HepG2 (cell line): ENCODE measurements around the gene ACSL4. TPM values are rescaled to one million over a fixed set of nuclear protein-coding genes. Genes with fewer than 3 reads are reported as not detected.
A peak's percentile ranks its signal among the peaks of the same experiment; 100 is the strongest.

Experiments
- ATAC-seq: fragments of 200-7000 bp; cut with Tn5 transposase; 3 replicates; pipeline ENCODE4 v1.9.1; 2020; ENCODE audit warnings: mild to moderate bottlenecking, moderate library complexity
- BruUV-seq: library from RNA; stranded (reverse); fragments of 400-500 nt; replicated peaks from 2 replicates; lab custom pipeline; 2021; lab: Mats Ljungman, UMichigan
- CTCF ChIA-PET: fragments of 300-600 bp; formaldehyde crosslinking; extraction: SDS; loops from one replicate; lab custom pipeline; 2021; ENCODE audit warnings: low total read pairs, inconsistent platforms, low intra/inter-chr PET ratio; lab: Yijun Ruan, JAX
- POLR2A ChIA-PET: fragments of 350-600 bp; sonication (Branson Sonifier 250); formaldehyde crosslinking; loops from one replicate; lab custom pipeline; 2020; ENCODE audit warnings: antibody characterized with exemption, inconsistent platforms; lab: Yijun Ruan, JAX
- DNase-seq: peaks from one replicate; pipeline ENCODE4 v3.0.0-alpha.2; 2015; ENCODE audit warnings: low spot score
- FAIRE-seq: peaks from 3 replicates; lab custom pipeline; 2011; peaks lifted over from hg19 to GRCh38; lab: Jason Lieb, UNC
- H2AFZ ChIP-seq: one replicate; pipeline ENCODE4 v1.6.1; 2011; ENCODE audit warnings: low read length, inconsistent platforms
- H3K27ac ChIP-seq: fragments of 300-600 bp; 3 replicates; pipeline ENCODE4 v1.8.0; 2011; ENCODE audit warnings: mixed run types, mild to moderate bottlenecking, mixed read lengths, low read length, inconsistent platforms; ENCODE audit not compliant: insufficient read depth; ENCODE audit errors: extremely low read length
- H3K27me3 ChIP-seq, 2 experiments: fragments of 200-600 bp in 1 of 2; 2 replicates in 1 of 2; 3 replicates in 1 of 2; pipeline versions ENCODE4 v1.6.0 to v1.8.0; 2011; ENCODE audit warnings: low read length in 2 of 2, mild to moderate bottlenecking in 2 of 2, moderate library complexity in 2 of 2, inconsistent platforms in 1 of 2; ENCODE audit not compliant: insufficient read depth in 2 of 2, control insufficient read depth in 1 of 2
- H3K36me3 ChIP-seq, 2 experiments: fragments of 200-600 bp in 1 of 2; replicated peaks in 1 of 2; 2 replicates in 1 of 2; 3 replicates in 1 of 2; pipeline versions ENCODE4 v1.5.1 to v1.8.0; 2011; ENCODE audit warnings: low read length in 2 of 2, inconsistent platforms in 1 of 2; ENCODE audit not compliant: insufficient read depth in 2 of 2, control insufficient read depth in 1 of 2
- H3K4me1 ChIP-seq: 2 replicates; pipeline ENCODE4 v1.5.1; 2012; ENCODE audit warnings: low read length, inconsistent platforms; ENCODE audit not compliant: insufficient read depth
- H3K4me2 ChIP-seq: 2 replicates; pipeline ENCODE4 v1.6.0; 2011; ENCODE audit warnings: low read depth, low read length, inconsistent platforms
- H3K4me3 ChIP-seq, 3 experiments: fragments of 200-600 bp in 1 of 3; sonication (generic), shearing (Covaris generic) in 1 of 3; replicated peaks in 1 of 3; 2 replicates each; pipeline ENCODE4 v1.5.1; 2011 to 2016; ENCODE audit warnings: low read length in 3 of 3, inconsistent platforms in 2 of 3, low read depth in 2 of 3, mild to moderate bottlenecking in 2 of 3, control low read depth in 1 of 3, mixed read lengths in 1 of 3; ENCODE audit not compliant: insufficient read depth in 1 of 3
- H3K79me2 ChIP-seq: one replicate; pipeline ENCODE4 v1.6.1; 2011; ENCODE audit warnings: low read length, inconsistent platforms; ENCODE audit not compliant: insufficient read depth
- H3K9ac ChIP-seq: 2 replicates; pipeline ENCODE4 v1.6.0; 2011; ENCODE audit warnings: mild to moderate bottlenecking, low read depth, low read length, inconsistent platforms; ENCODE audit not compliant: insufficient read depth
- H3K9me3 ChIP-seq: 2 replicates; pipeline ENCODE4 v1.5.1; 2012; ENCODE audit warnings: mild to moderate bottlenecking, low read length
- H4K20me1 ChIP-seq: 2 replicates; pipeline ENCODE4 v1.6.0; 2011; ENCODE audit warnings: inconsistent platforms, mild to moderate bottlenecking, low read length, moderate library complexity; ENCODE audit not compliant: insufficient read depth
- DNMT1 ChIP-seq: sonication (generic); formaldehyde crosslinking; IDR thresholded peaks from 2 replicates; pipeline ENCODE4 v1.5.1; 2020; ENCODE audit warnings: mild to moderate bottlenecking, missing genetic modification reagents
- KLF15 ChIP-seq: sonication (generic); formaldehyde crosslinking; IDR thresholded peaks from 2 replicates; pipeline ENCODE4 v1.8.1; 2023; ENCODE audit warnings: borderline replicate concordance, mild to moderate bottlenecking, inconsistent platforms, missing genetic modification reagents, mixed read lengths
- KLF6 ChIP-seq: IDR thresholded peaks from 2 replicates; pipeline ENCODE4 v1.8.0; 2016; ENCODE audit warnings: missing biosample characterization, missing genetic modification reagents
- MAFF ChIP-seq: IDR thresholded peaks from 2 replicates; pipeline ENCODE4 v1.6.1; 2011; ENCODE audit warnings: low read depth, low read length, improper control_type of control experiment
- MAFK ChIP-seq, 2 experiments: IDR thresholded peaks in 1 of 2; conservative IDR thresholded peaks in 1 of 2; 2 replicates each; pipeline ENCODE4 v1.6.1; 2011; ENCODE audit warnings: improper control_type of control experiment in 2 of 2, low read length in 2 of 2
- PAWR ChIP-seq: sonication (generic); formaldehyde crosslinking; IDR thresholded peaks from 2 replicates; pipeline ENCODE4 v1.4.0; 2020; ENCODE audit warnings: missing genetic modification reagents, mild to moderate bottlenecking, borderline replicate concordance
- REXO4 ChIP-seq: sonication (generic); formaldehyde crosslinking; IDR thresholded peaks from 2 replicates; pipeline ENCODE4 v1.8.0; 2022; ENCODE audit warnings: missing genetic modification reagents, mild to moderate bottlenecking, borderline replicate concordance
- SCMH1 ChIP-seq: sonication (generic); formaldehyde crosslinking; IDR thresholded peaks from 2 replicates; pipeline ENCODE4 v1.9.0; 2021; ENCODE audit warnings: missing genetic modification reagents, mild to moderate bottlenecking, borderline replicate concordance
- TBP ChIP-seq: sonication (generic); formaldehyde crosslinking; IDR thresholded peaks from 2 replicates; pipeline ENCODE4 v1.5.0; 2020; ENCODE audit warnings: missing genetic modification reagents
- ZFY ChIP-seq: sonication (generic); formaldehyde crosslinking; IDR thresholded peaks from 2 replicates; pipeline ENCODE4 v1.4.0; 2020; ENCODE audit warnings: missing genetic modification reagents
- ZNF230 ChIP-seq: sonication (generic); formaldehyde crosslinking; IDR thresholded peaks from 2 replicates; pipeline ENCODE4 v1.4.0; 2020; ENCODE audit warnings: mild to moderate bottlenecking, missing genetic modification reagents
- ZNF274 ChIP-seq: sonication (generic); formaldehyde crosslinking; IDR thresholded peaks from 2 replicates; pipeline ENCODE4 v1.5.1; 2020; ENCODE audit warnings: mild to moderate bottlenecking, missing genetic modification reagents
- ZNF280D ChIP-seq: sonication (generic); formaldehyde crosslinking; IDR thresholded peaks from 2 replicates; pipeline ENCODE4 v1.5.1; 2020; ENCODE audit warnings: mild to moderate bottlenecking, missing genetic modification reagents
- ZNF460 ChIP-seq: sonication (generic); formaldehyde crosslinking; IDR thresholded peaks from 2 replicates; pipeline ENCODE4 v1.5.1; 2020; ENCODE audit warnings: missing genetic modification reagents, mild to moderate bottlenecking, borderline replicate concordance
- ZSCAN9 ChIP-seq: IDR thresholded peaks from 2 replicates; pipeline ENCODE4 v1.6.1; 2016; ENCODE audit warnings: borderline replicate concordance
- WGBS: methylation state at CpG from one replicate; pipeline ENCODE4 v1.1.6; 2017; ENCODE audit warnings: low lambda C conversion rate; 5-methylcytosine and 5-hydroxymethylcytosine counted together
- in situ Hi-C: cut with HindIII; loops from 2 replicates; pipeline ENCODE4 v1.10.0; 2017; ENCODE audit warnings: low pct_unique_long_range_greater_than_20kb; ENCODE audit not compliant: extremely low pct_ligation_motif_present
- intact Hi-C: fragments of 100-400 bp; cut with micrococcal nuclease; formaldehyde crosslinking; loops from one replicate; pipeline ENCODE4 v1.10.0; 2022; ENCODE audit not compliant: unreplicated experiment
- polyA plus RNA-seq, 8 experiments: library from polyadenylated mRNA; depleted of rRNA in 3 of 8; stranded (reverse) in 7 of 8; unstranded in 1 of 8; fragments of >200 nt; fragmentation: Illumina TruSeq in 4 of 8; extraction: Trizol in 4 of 8; gene quantifications; 2 replicates each; pipeline versions ENCODE4 v1.2.1 to v1.2.3, GENCODE V29; 2011 to 2016; ENCODE audit warnings: low read depth in 4 of 8, missing spikeins in 1 of 8, mixed read lengths in 1 of 8; ENCODE audit not compliant: insufficient read depth in 1 of 8
- total RNA-seq, 5 experiments: library from RNA; depleted of rRNA; stranded (reverse); fragments of >200 nt; fragmentation: Illumina TruSeq; extraction: Trizol; gene quantifications; 2 replicates each; pipeline ENCODE4 v1.2.3, GENCODE V29; 2016; ENCODE audit warnings: low read depth in 1 of 5

The ACSL4 gene
- total and polyA plus RNA-seq, 2 of the 13 experiments (the other 11 are each of a cell fraction or from before 2014, with no cell fraction given), result 207 to 316 TPM

- TF ChIP-seq ZNF274 (CRISPR knock-in tag), result no peak
- TF ChIP-seq DNMT1 (CRISPR knock-in tag), result no peak
- no peak for TF ChIP-seq ZNF230 (CRISPR knock-in tag)
- TF ChIP-seq KLF15 (CRISPR knock-in tag), result no peak
- no peak for TF ChIP-seq REXO4 (CRISPR knock-in tag)
Measured at GRCh38 chrX:109749207-109749606, 16.1 kb upstream of the ACSL4 start (continued).

- Histone ChIP-seq H3K9me3 (no peaks in the 10 kb centered on the region), H4K20me1 (no peaks in the 10 kb centered on the region), H3K79me2 (no peaks in the 10 kb centered on the region), H3K4me1 (peaks cover 35% of the 10 kb centered on the region), H2AFZ (no peak overlapping the region), H3K4me2 (no peak overlapping the region), H3K9ac (no peak overlapping the region), H3K36me3 (no peaks in the 10 kb centered on the region), H3K4me3 (no peak overlapping the region), H3K27ac (no peak overlapping the region), H3K27me3 (no peaks in the 10 kb centered on the region)
- in situ Hi-C loops (no loop called here), intact Hi-C loops (no loop called here)
- TF ChIP-seq TBP (CRISPR knock-in tag) (no peak), ZSCAN9 (no peak), ZNF280D (CRISPR knock-in tag) (no peak), PAWR (CRISPR knock-in tag) (no peak), KLF6 (CRISPR knock-in tag) (no peak), SCMH1 (CRISPR knock-in tag) (no peak), MAFK (conservative IDR thresholded peaks at IDR 0.05 in 1 of 2, IDR thresholded peaks at IDR 0.05 in 1 of 2; ENCODE audit: low read length in 2 of 2) (peak; percentile 34 to 74; a peak in 3 of 4 replicates), ZFY (CRISPR knock-in tag) (no peak), MAFF (peak; percentile 47), ZNF460 (CRISPR knock-in tag) (no peak)
- ChIA-PET CTCF (no interaction called here), POLR2A (no interaction called here)
- ATAC-seq (no peak), DNase-seq (no peak), FAIRE-seq (no peak)
- no TSS peak for BruUV-seq
- 96% methylated on average over 8 of the region's 9 CpGs for WGBS
Measured at GRCh38 chrX:109747681-109748080, 14.6 kb upstream of the ACSL4 start.
